ENCODE data around the gene ZMYND8. TPM values are rescaled to one million over a fixed set of nuclear protein-coding genes. Genes with fewer than 3 reads are reported as not detected.

Gene ZMYND8
- total and polyA plus RNA-seq, 7 donors: 7.8 to 46.0 (median 24.8) TPM

DNA sequence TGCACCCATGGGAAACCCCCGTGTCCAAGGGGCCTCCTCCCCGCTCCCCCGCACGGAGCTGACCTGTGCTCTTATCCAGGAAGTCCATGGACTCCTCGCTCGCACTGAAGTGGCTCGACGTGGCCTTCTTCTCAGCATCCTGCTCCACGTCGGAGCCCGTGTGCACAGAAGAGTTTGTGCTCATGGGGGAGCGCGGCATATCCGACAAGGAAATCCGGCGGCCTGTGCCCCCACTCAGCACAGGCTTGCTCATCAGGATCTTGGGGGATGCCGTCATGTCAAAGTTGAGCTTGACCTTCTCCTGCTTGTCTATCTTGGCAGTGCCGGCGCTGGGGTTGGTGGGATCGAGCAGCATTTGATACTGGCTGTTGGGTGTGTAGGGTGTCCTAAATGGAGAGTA, 80.2 kb downstream of the ZMYND8 start:
- Histone ChIP-seq H3K4me3 (no peak overlapping the region), H3K4me1 (peaks cover 0 to 54% (median 41%) of the 10 kb centered on the region in 4 donors), H3K27ac (peak overlapping the region in 3 of 4 donors; percentile 79 to 84 (median 82)), H3K36me3 (peaks cover 0 to 36% (median 19%) of the 10 kb centered on the region in 4 donors), H3K9me3 (no peaks in the 10 kb centered on the region), H3K27me3 (no peaks in the 10 kb centered on the region)
- intact Hi-C loops (cut with DNase I): loop anchor here (10.0 kb wide), 2 partner anchors 229 to 521 kb away; partner anchors contain the start of gene NCOA3
- 97% methylated on average over 20 of the region's 20 CpGs for WGBS, 2 donors
- DNase-seq: peak; percentile 64
- TF ChIP-seq EP300 (IDR thresholded peaks at IDR 0.05) (no peak), POLR2A (IDR thresholded peaks at IDR 0.05) (no peak), POLR2AphosphoS5 (IDR thresholded peaks at IDR 0.05) (no peak)
- TF ChIP-seq, protein P1, sequence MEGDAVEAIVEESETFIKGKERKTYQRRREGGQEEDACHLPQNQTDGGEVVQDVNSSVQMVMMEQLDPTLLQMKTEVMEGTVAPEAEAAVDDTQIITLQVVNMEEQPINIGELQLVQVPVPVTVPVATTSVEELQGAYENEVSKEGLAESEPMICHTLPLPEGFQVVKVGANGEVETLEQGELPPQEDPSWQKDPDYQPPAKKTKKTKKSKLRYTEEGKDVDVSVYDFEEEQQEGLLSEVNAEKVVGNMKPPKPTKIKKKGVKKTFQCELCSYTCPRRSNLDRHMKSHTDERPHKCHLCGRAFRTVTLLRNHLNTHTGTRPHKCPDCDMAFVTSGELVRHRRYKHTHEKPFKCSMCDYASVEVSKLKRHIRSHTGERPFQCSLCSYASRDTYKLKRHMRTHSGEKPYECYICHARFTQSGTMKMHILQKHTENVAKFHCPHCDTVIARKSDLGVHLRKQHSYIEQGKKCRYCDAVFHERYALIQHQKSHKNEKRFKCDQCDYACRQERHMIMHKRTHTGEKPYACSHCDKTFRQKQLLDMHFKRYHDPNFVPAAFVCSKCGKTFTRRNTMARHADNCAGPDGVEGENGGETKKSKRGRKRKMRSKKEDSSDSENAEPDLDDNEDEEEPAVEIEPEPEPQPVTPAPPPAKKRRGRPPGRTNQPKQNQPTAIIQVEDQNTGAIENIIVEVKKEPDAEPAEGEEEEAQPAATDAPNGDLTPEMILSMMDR (IDR thresholded peaks at IDR 0.05): no peak

DNA sequence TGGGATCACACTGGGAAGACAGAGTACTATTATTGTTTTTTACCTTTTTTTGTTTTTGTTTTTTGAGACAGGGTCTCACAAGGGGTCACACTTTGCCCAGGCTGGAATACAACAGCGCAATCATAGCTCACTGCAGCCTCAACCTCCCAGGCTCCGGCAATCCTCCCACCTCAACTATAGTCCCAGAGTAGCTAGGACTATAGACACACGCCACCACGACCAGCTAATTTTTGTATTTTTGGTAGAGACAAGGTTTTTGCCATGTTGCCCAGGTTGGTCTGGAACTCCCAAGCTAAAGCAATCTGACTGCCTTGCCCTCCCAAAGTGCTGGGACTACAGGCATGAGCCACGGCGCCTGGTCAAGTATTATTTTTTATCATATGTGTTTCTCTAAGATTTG, 81.0 kb downstream of the ZMYND8 start:
- no peaks in the 10 kb centered on the region for H3K27me3 ChIP-seq
- peak overlapping the region; percentile 75 to 84 (median 80) for H3K27ac ChIP-seq
- H3K9me3 ChIP-seq: no peaks in the 10 kb centered on the region
- H3K36me3 ChIP-seq: peaks cover 0 to 33% (median 17%) of the 10 kb centered on the region in 4 donors
- intact Hi-C loops (cut with DNase I): loop anchor here (10.0 kb wide), 2 partner anchors 229 to 521 kb away; partner anchors contain the start of gene NCOA3
- WGBS, 2 donors: 97% methylated on average over 6 of the region's 6 CpGs
- peaks cover 0 to 54% (median 41%) of the 10 kb centered on the region in 4 donors for H3K4me1 ChIP-seq
- TF ChIP-seq, protein P1 (IDR thresholded peaks at IDR 0.05): no peak
- no peak for TF ChIP-seq EP300 (IDR thresholded peaks at IDR 0.05)
- TF ChIP-seq POLR2A (IDR thresholded peaks at IDR 0.05): no peak
- no peak for TF ChIP-seq POLR2AphosphoS5 (IDR thresholded peaks at IDR 0.05)
- no peak overlapping the region for H3K4me3 ChIP-seq
- DNase-seq: peak; percentile 11

- peaks cover 0 to 54% (median 41%) of the 10 kb centered on the region in 4 donors for H3K4me1 ChIP-seq
Measured at GRCh38 chr20:47274401-47275108, 81.9 kb downstream of the ZMYND8 start.

DNA sequence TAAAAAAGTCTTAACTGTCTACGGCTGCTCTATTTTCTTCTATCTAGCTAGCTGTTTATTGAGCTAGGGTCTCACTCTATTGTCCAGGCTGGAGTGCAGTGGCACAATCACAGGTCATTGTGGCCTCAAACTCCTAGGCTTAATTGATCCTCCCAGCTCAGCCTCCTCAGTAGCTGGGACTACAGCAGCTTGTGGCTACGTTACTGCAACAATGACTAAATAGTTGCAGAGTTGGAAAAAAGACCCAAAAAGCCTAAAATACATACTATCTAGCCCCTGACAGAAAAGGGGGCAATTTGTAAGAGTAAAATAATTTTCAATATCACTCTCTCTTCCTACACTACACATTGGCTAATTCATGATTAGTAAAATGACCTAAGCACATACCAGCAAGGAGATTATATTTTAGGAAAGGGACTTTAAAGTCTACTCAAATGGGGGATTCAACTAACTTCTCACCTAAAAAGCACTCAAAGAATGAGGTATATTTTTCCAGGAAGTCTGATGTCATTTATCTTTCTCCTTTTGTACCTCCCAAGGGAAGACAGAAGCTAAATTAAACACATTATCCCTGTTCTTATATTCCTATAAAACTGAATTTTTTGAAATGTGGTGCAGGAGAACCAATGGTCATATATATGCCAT, 82.8 kb downstream of the ZMYND8 start:
- Histone ChIP-seq H3K4me1 (peaks cover 0 to 54% (median 39%) of the 10 kb centered on the region in 4 donors), H3K4me3 (no peak overlapping the region), H3K27me3 (no peaks in the 10 kb centered on the region), H3K36me3 (peaks cover 0 to 29% (median 12%) of the 10 kb centered on the region in 4 donors), H3K27ac (peak overlapping the region; percentile 75 to 84 (median 80)), H3K9me3 (no peaks in the 10 kb centered on the region)
- no peak for DNase-seq
- intact Hi-C loops (cut with DNase I): loop anchor here (2.0 to 10.0 kb wide), 5 partner anchors 44 to 519 kb away; partner anchors contain the start of gene NCOA3
- 96% methylated on average over 2 of the region's 2 CpGs for WGBS, 2 donors
- TF ChIP-seq, protein P1 (IDR thresholded peaks at IDR 0.05): no peak
- TF ChIP-seq EP300 (IDR thresholded peaks at IDR 0.05) (no peak), POLR2A (IDR thresholded peaks at IDR 0.05) (no peak), POLR2AphosphoS5 (IDR thresholded peaks at IDR 0.05) (no peak)

More at GRCh38 chr20:47274401-47275108, 81.9 kb downstream of the ZMYND8 start:
- Histone ChIP-seq H3K4me3 (no peak overlapping the region), H3K9me3 (no peaks in the 10 kb centered on the region), H3K27ac (peak overlapping the region; percentile 75 to 84 (median 80)), H3K27me3 (no peaks in the 10 kb centered on the region), H3K36me3 (peaks cover 0 to 28% (median 14%) of the 10 kb centered on the region in 4 donors)
- TF ChIP-seq, protein P1 (IDR thresholded peaks at IDR 0.05): no peak
- TF ChIP-seq POLR2A (IDR thresholded peaks at IDR 0.05) (no peak), POLR2AphosphoS5 (IDR thresholded peaks at IDR 0.05) (peak in 2 of 4 donors; percentile 45 to 70), EP300 (IDR thresholded peaks at IDR 0.05) (no peak)
- intact Hi-C loops (cut with DNase I): loop anchor here (5.0 to 10.0 kb wide), 4 partner anchors 43 to 520 kb away; partner anchors contain the start of gene NCOA3
- WGBS, 2 donors: 55 to 62% methylated on average over 4 of the region's 4 CpGs
- peak; percentile 14 for DNase-seq
